ENCODE measurements around the gene PHLDA2.

PHLDA2 gene

GRCh38 chr11:2881981-2882375 is 47.2 kb downstream of the PHLDA2 start:
- no peak for DNase-seq (ENCODE audit: low read depth)

GRCh38 chr11:2881076-2881980 is 47.9 kb downstream of the PHLDA2 start:
- DNase-seq (ENCODE audit: low read depth) = no peak

- DNase-seq (ENCODE audit: low read depth) = no peak
Observed at GRCh38 chr11:2880646-2881045, 48.6 kb downstream of the PHLDA2 start.

GRCh38 chr11:2878782-2879181 is 50.4 kb downstream of the PHLDA2 start:
- no peak for DNase-seq (ENCODE audit: low read depth)
